Esophagus muscularis mucosa (tissue), 4 donors: ENCODE results near the gene IL1RN. TPM values are rescaled to one million over a fixed set of nuclear protein-coding genes. Genes with fewer than 3 reads are reported as not detected.

Experiments
- DNase-seq: peaks from one replicate; pipeline ENCODE4 v3.0.0-alpha.2; 2017; ENCODE audit errors: extremely low spot score
- H3K27ac ChIP-seq, 4 donors: fragments of 200-600 bp; sonication (generic); replicated peaks in 1 of 4; 1 replicate in 3 of 4; 2 replicates in 1 of 4; pipeline ENCODE4 v1.5.1; 2016 to 2019; ENCODE audit warnings: mild to moderate bottlenecking in 1 of 4
- H3K27me3 ChIP-seq, 4 donors: fragments of 200-600 bp; sonication (generic); one replicate each; pipeline versions ENCODE4 v1.5.1 to v1.6.0; 2016 to 2019
- H3K36me3 ChIP-seq, 4 donors: fragments of 200-600 bp; sonication (generic); one replicate each; pipeline ENCODE4 v1.5.1; 2016 to 2019
- H3K4me1 ChIP-seq, 4 donors: fragments of 200-600 bp; sonication (generic); one replicate each; pipeline ENCODE4 v1.5.1; 2016 to 2019
- H3K4me3 ChIP-seq, 4 donors: fragments of 200-600 bp; sonication (generic); 1 replicate in 2 of 4; 2 replicates in 2 of 4; pipeline ENCODE4 v1.5.1; 2016 to 2019; ENCODE audit warnings: mild to moderate bottlenecking in 4 of 4, moderate library complexity in 1 of 4
- H3K9me3 ChIP-seq, 4 donors: fragments of 200-600 bp; sonication (generic); 1 replicate in 3 of 4; 2 replicates in 1 of 4; pipeline ENCODE4 v1.5.1; 2016 to 2019
- CTCF ChIP-seq, 3 experiments: fragments of 200-600 bp in 2 of 3; fragments of 450-650 bp in 1 of 3; sonication (generic) in 2 of 3; IDR thresholded peaks; one replicate each; pipeline ENCODE4 v1.5.1; 2017 to 2019; ENCODE audit warnings: antibody characterized with exemption in 3 of 3, mild to moderate bottlenecking in 2 of 3, moderate library complexity in 1 of 3
- EP300 ChIP-seq: sonication (generic); formaldehyde crosslinking; IDR thresholded peaks from one replicate; pipeline ENCODE4 v1.6.1; 2017; ENCODE audit warnings: antibody characterized with exemption
- POLR2A ChIP-seq: fragments of 450-650 bp; IDR thresholded peaks from one replicate; pipeline ENCODE4 v1.6.1; 2017; ENCODE audit warnings: antibody characterized with exemption, moderate library complexity, mild to moderate bottlenecking, low read depth
- POLR2AphosphoS5 ChIP-seq, 2 donors: sonication (generic); formaldehyde crosslinking; IDR thresholded peaks; one replicate each; pipeline ENCODE4 v1.6.1; 2017; ENCODE audit warnings: antibody characterized with exemption in 2 of 2
- WGBS: methylation state at CpG from one replicate; pipeline ENCODE4 v1.1.5; 2018; 5-methylcytosine and 5-hydroxymethylcytosine counted together
- intact Hi-C: fragments of 100-400 bp; cut with DNase I; formaldehyde crosslinking; loops from one replicate; pipeline ENCODE4 v1.15.1; 2023
- total RNA-seq, 4 donors: library from RNA; depleted of rRNA; stranded (reverse); fragments of >200 nt; gene quantifications; one replicate each; pipeline versions ENCODE4 v1.1.0 to v1.2.1, GENCODE V29; 2016

IL1RN gene
- total RNA-seq, 4 donors from 2014 or later, result 0.40 to 4.1 (median 0.83) TPM; not detected in 1

- intact Hi-C loops, result no loop called here
- Histone ChIP-seq H3K4me1 (no peaks in the 10 kb centered on the region), H3K36me3 (no peaks in the 10 kb centered on the region), H3K27me3 (no peaks in the 10 kb centered on the region), H3K27ac (no peak overlapping the region), H3K4me3 (no peak overlapping the region), H3K9me3 (no peaks in the 10 kb centered on the region)
- TF ChIP-seq POLR2AphosphoS5 (IDR thresholded peaks at IDR 0.05) (no peak), EP300 (no peak), POLR2A (no peak), CTCF (IDR thresholded peaks at IDR 0.05) (no peak)
- 78% methylated on average over 11 of the region's 11 CpGs for WGBS
- no peak for DNase-seq
Observed at GRCh38 chr2:113178069-113178746, 50.8 kb downstream of the IL1RN start.

GRCh38 chr2:113178891-113179290, 51.5 kb downstream of the IL1RN start:
- intact Hi-C loops, result no loop called here
- no peak for DNase-seq
- no peaks in the 10 kb centered on the region for H3K4me1 ChIP-seq
- H3K27ac ChIP-seq, result no peak overlapping the region
- WGBS, result 88% methylated on average over 4 of the region's 4 CpGs
- H3K27me3 ChIP-seq, result no peaks in the 10 kb centered on the region
- H3K4me3 ChIP-seq, result no peak overlapping the region
- no peak for TF ChIP-seq POLR2A
- TF ChIP-seq POLR2AphosphoS5 (IDR thresholded peaks at IDR 0.05), result no peak
- no peak for TF ChIP-seq CTCF (IDR thresholded peaks at IDR 0.05)
- TF ChIP-seq EP300, result no peak
- no peaks in the 10 kb centered on the region for H3K36me3 ChIP-seq
- no peaks in the 10 kb centered on the region for H3K9me3 ChIP-seq

GRCh38 chr2:113179446-113180045, 52.1 kb downstream of the IL1RN start:
- WGBS, result 94% methylated on average over 8 of the region's 8 CpGs
- H3K36me3 ChIP-seq, result no peaks in the 10 kb centered on the region

GRCh38 chr2:113180131-113180946, 52.9 kb downstream of the IL1RN start:
- no peaks in the 10 kb centered on the region for H3K27me3 ChIP-seq
- intact Hi-C loops, result no loop called here
- WGBS, result 88% methylated on average over 12 of the region's 17 CpGs
- TF ChIP-seq POLR2A (no peak), POLR2AphosphoS5 (IDR thresholded peaks at IDR 0.05) (no peak), CTCF (IDR thresholded peaks at IDR 0.05) (no peak), EP300 (no peak)
- H3K9me3 ChIP-seq, result no peaks in the 10 kb centered on the region
- H3K27ac ChIP-seq, result no peak overlapping the region
- no peaks in the 10 kb centered on the region for H3K36me3 ChIP-seq
- no peaks in the 10 kb centered on the region for H3K4me1 ChIP-seq
- no peak overlapping the region for H3K4me3 ChIP-seq
- no peak for DNase-seq

More at GRCh38 chr2:113179446-113180045, 52.1 kb downstream of the IL1RN start:
- no peak for DNase-seq
- no peak overlapping the region for H3K27ac ChIP-seq
- TF ChIP-seq EP300 (no peak), POLR2AphosphoS5 (IDR thresholded peaks at IDR 0.05) (no peak), POLR2A (no peak), CTCF (IDR thresholded peaks at IDR 0.05) (no peak)
- no peaks in the 10 kb centered on the region for H3K9me3 ChIP-seq
- intact Hi-C loops, result no loop called here
- H3K4me3 ChIP-seq, result no peak overlapping the region
- no peaks in the 10 kb centered on the region for H3K4me1 ChIP-seq
- H3K27me3 ChIP-seq, result no peaks in the 10 kb centered on the region
